PC-9 (cell line): ENCODE measurements around the gene ROMO1.

Experiments
- EZH2 ChIP-seq: fragments of 200-600 bp; sonication (generic); IDR thresholded peaks from 2 replicates; pipeline ENCODE4 v1.8.0; 2017; ENCODE audit warnings: antibody characterized with exemption, low read depth
- TF ChIP-seq, protein P1 (sequence below): fragments of 200-600 bp; sonication (generic); conservative IDR thresholded peaks from 2 replicates; pipeline ENCODE4 v1.6.1; 2017; ENCODE audit warnings: mixed run types, antibody characterized with exemption, mild to moderate bottlenecking, moderate library complexity

DNA sequence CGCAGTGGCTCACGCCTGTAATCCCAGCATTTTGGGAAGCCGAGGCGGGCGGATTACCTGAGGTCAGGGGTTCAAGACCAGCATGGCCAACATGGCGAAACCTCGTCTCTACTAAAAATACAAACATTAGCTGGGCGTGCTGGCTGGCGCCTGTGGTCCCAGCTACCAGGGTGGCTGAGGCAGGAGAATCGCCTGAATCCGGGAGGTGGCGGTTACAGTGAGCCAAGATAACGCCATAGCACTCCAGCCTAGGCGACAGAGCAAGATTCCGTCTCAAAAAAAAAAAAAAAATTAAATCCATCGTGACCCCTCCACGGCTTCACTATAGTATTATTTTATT is 33.3 kb upstream of the ROMO1 start:
- TF ChIP-seq, protein P1, sequence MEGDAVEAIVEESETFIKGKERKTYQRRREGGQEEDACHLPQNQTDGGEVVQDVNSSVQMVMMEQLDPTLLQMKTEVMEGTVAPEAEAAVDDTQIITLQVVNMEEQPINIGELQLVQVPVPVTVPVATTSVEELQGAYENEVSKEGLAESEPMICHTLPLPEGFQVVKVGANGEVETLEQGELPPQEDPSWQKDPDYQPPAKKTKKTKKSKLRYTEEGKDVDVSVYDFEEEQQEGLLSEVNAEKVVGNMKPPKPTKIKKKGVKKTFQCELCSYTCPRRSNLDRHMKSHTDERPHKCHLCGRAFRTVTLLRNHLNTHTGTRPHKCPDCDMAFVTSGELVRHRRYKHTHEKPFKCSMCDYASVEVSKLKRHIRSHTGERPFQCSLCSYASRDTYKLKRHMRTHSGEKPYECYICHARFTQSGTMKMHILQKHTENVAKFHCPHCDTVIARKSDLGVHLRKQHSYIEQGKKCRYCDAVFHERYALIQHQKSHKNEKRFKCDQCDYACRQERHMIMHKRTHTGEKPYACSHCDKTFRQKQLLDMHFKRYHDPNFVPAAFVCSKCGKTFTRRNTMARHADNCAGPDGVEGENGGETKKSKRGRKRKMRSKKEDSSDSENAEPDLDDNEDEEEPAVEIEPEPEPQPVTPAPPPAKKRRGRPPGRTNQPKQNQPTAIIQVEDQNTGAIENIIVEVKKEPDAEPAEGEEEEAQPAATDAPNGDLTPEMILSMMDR: no peak
- no peak for TF ChIP-seq EZH2
